Upper lobe of left lung (tissue), 4 donors: Measurements from ENCODE around the gene SEMA6D.

Source experiments
- EP300 ChIP-seq, 4 donors: sonication (generic); formaldehyde crosslinking; IDR thresholded peaks; one replicate each; pipeline ENCODE4 v1.5.1; 2017; ENCODE audit warnings: antibody characterized with exemption in 4 of 4, control low read depth in 2 of 4
- POLR2A ChIP-seq, 4 donors: fragments of 450-650 bp; IDR thresholded peaks; one replicate each; pipeline ENCODE4 v1.5.1; 2016 to 2017; ENCODE audit warnings: antibody characterized with exemption in 4 of 4, mild to moderate bottlenecking in 2 of 4
- POLR2AphosphoS5 ChIP-seq, 2 donors: sonication (generic); formaldehyde crosslinking; IDR thresholded peaks; one replicate each; pipeline ENCODE4 v1.5.1; 2017; ENCODE audit warnings: antibody characterized with exemption in 2 of 2
- TF ChIP-seq, protein P1 (sequence below), 6 experiments: fragments of 450-650 bp in 4 of 6; fragments of 200-600 bp in 2 of 6; sonication (generic) in 2 of 6; IDR thresholded peaks; one replicate each; pipeline ENCODE4 v1.5.1; 2016 to 2019; ENCODE audit warnings: antibody characterized with exemption in 6 of 6

DNA sequence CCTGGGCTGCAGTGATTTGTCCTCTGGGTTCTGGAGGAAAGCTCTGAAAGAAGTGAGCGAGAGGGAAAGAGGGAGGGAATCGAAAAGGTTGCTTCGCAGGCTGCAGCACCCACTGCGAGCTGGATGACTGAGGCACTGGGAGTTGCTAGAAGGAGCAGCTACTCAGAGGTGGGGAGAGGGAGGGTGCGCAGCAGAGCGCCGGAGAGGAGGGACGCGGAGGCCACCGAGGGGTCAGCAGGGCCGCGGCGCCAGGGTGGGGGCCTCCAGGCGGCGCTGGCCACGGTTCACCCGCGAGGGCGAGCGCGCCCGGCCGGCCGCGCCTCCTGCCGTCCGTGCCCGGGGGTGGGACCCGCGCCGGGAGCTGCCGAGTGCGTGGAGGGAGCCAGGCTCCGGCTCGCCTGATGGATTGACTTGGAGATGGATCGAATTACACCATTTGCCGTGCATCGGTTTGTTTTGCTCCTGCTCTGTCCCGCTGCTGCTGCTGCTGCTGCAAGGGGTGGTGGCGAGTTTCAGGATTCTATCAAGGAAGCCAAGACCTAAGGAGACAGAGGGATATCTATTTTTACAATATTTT, at the start of gene SEMA6D:
- TF ChIP-seq, protein P1, sequence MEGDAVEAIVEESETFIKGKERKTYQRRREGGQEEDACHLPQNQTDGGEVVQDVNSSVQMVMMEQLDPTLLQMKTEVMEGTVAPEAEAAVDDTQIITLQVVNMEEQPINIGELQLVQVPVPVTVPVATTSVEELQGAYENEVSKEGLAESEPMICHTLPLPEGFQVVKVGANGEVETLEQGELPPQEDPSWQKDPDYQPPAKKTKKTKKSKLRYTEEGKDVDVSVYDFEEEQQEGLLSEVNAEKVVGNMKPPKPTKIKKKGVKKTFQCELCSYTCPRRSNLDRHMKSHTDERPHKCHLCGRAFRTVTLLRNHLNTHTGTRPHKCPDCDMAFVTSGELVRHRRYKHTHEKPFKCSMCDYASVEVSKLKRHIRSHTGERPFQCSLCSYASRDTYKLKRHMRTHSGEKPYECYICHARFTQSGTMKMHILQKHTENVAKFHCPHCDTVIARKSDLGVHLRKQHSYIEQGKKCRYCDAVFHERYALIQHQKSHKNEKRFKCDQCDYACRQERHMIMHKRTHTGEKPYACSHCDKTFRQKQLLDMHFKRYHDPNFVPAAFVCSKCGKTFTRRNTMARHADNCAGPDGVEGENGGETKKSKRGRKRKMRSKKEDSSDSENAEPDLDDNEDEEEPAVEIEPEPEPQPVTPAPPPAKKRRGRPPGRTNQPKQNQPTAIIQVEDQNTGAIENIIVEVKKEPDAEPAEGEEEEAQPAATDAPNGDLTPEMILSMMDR (IDR thresholded peaks at IDR 0.05), result peak; percentile 22 to 65 (median 49)
- no peak for TF ChIP-seq EP300 (IDR thresholded peaks at IDR 0.05)
- TF ChIP-seq POLR2A (IDR thresholded peaks at IDR 0.05), result peak in 1 of 4 donors; percentile 15
- peak in 1 of 2 donors; percentile 6 for TF ChIP-seq POLR2AphosphoS5 (IDR thresholded peaks at IDR 0.05)
